ENCODE measurements around the gene FMR1. TPM values are rescaled to one million over a fixed set of nuclear protein-coding genes. Genes with fewer than 3 reads are reported as not detected.

The FMR1 gene
- total RNA-seq, 2 experiments from 2014 or later, result 57.0 to 58.4 TPM

Other genes with a start within 250 kb of the FMR1 start
- not detected for gene FMR1NB, start 69.4 kb downstream of the FMR1 start, total RNA-seq

Measured in activated CD4-positive, alpha-beta T cell treated with anti-CD3 and anti-CD28 coated beads, Interleukin-2, amount 10 ng/mL, durations not matched to agents 7 days and 5 days (primary cell).